NCI-H345 treated with DMSO at 0.1 percent for 48 hours (cell line): ENCODE results near the gene CSF3R.
"Not testable (repeated sequence)": the region's sequence is repeated elsewhere in the genome, so short reads cannot be mapped to it uniquely, and the experiment has no call there.

Experiments
- DNase-seq: peaks from one replicate; lab custom pipeline; 2025; ENCODE audit not compliant: unreplicated experiment; lab: John Stamatoyannopoulos, UW

CSF3R gene

DNA sequence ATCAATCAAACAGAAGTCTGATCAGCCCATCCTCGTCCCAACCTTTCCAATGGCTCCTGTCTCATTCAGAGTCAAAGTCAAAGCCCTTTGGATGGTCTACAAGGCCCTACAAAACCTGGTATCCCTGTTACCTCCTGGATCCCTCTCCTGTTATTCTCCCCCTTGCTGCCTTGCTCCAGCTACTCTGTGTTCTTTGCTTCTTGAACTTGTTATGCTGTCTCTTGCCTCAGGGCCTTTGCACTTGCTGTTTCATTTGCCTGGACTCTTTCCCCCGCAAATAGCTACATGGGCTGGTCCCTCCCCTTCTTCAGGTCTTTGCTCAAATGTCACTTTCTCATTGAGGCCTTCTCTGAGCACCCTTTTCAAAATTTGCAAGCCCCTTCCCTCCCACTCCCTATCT lies 1.4 kb upstream of the CSF3R start:
- no peak for DNase-seq

DNA sequence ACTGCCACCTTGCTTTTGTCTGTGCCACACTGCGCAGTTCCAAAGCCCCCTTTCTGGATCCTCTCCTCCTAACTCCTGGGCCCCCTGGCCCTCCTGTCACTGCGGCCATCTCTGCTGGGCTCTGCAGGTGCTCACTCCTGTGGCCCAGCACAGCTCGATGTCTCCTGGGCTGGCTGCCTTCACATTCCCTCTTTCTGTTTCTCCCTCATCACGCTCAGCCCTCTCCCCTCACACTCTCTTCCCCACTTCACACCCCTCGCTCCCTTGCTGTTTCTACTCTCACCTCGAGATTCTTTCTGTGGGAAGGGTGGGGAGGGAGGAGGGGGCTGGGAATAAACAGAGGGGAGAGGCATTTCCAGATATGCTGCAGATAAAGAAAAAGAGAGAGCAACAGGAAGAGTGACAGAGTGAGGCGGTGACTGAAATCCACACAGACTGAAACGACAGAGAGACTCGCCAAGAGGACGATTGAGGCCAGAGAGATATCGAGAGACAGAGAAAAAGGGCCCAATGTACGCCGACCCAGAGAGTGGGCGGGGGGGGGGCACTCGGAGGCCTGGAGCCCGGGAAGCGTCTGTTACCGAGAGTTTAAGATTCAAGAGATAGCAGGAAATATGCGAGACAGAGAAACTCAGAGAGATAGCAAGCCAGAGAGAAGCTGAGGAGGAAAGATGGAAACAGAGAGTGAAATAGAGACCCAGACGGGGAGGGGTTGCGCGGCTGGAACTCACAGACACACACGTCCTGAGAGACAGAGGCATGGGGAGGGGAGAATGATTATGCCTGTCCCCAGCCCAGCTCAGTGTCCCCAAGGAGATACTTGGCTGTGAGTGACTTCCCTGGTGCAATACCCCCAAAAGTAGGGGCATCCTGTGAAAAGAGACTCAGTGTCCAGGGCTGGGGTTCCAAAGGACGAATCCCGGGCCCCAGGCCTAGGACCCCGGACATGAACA lies 666 bp downstream of the CSF3R start:
- DNase-seq: no peak

DNA sequence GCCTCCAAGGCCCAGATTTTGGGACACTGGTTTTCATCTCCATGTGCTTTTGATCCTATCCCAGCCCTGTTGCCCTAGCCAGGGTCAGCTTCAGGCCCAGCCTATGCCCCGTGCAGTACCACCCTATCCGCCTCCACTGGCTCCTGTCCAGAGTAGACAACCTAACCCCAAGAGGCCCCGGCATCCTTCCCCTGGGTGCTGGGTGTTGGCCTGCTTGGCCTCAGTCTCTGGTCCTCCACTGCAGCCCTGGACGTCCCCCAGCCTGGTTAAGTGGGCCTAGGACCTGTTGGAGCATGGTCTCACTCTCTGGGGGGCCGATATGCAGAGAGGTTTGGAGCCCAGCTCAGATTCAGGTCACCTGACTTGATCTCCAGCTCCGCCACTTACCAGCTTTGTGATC lies 1.6 kb downstream of the CSF3R start:
- DNase-seq: no peak

DNA sequence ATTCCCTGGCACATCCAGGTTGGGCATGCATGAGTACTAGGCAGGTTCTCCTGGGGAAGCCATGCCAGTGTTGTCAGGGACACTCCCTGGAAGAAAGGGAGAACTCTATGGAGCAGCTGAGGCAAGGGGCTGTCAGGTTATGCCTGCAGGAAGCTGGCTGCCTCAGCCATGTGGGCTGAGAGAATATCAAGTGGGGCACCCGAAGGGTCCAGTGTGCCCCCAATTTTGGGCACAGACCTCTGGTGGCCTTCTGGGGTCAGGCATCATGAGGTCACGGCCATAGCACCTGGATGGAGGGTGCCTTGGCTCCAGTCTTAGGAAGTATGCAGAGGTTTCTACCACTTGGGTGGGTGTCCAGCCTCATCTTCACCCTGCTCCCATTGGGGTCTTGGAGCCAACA lies 2.6 kb downstream of the CSF3R start:
- DNase-seq: no peak

DNA sequence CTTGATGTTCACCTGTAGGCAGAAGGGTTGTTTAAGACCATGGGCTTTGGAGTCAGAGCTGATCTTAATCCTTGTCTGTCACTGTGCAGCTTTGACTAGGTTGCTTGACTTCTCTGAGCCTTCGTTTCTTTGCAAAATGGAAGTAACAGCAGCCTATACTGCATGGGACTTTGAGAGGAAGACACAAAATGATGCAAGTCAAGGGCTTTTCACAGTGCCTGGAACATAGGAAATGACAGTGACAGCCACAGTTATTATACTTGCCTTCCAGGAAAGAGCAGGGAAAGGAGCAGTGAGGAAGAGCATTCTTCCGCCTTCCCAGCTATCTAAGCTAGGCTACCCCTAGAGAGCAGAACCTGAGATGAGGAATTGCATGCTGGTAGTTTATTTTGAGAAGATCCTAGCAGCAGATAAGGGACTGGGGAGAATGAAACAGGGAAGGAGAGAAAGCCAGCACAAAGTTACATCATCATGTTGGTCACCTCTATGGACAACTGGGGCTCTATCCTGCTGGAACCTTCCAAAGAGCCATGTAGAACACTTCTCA lies 3.1 kb downstream of the CSF3R start:
- no peak for DNase-seq

DNA sequence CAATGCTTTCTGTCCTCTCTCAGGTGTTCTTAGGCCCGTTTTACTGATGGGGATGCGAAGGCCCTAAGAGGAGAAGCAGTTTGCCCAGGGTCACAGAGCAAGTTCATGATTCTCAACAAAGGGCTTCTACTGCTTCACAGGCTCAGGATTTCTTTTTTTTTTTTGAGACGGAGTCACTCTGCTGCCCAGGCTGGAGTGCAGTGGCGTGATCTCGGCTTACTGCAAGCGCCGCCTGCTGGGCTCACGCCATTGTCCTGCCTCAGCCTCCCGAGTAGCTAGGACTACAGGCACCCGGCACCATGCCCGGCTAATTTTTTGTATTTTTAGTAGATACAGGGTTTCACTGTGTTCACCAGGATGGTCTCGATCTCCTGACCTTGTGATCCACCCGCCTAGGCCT lies 5.1 kb downstream of the CSF3R start:
- DNase-seq: not testable (repeated sequence)

DNA sequence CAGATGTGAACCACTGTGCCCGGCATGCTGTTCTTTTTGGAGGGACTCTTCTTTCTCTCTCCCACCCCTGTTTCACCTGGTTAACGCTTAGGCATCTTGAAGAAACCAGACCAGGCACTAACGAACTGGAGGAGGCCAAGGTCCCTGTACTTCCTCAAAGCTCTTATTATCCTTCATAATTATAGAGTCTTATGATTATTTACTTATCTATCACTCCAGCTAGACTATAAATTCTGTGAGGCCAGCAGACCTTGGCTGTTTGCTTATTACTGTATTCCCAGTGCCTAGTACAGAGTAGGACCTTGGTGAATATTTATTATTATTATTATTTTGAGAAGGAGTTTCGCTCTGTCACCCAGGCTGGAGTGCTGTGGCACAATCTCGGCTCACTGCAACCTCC lies 5.8 kb downstream of the CSF3R start:
- no peak for DNase-seq

DNA sequence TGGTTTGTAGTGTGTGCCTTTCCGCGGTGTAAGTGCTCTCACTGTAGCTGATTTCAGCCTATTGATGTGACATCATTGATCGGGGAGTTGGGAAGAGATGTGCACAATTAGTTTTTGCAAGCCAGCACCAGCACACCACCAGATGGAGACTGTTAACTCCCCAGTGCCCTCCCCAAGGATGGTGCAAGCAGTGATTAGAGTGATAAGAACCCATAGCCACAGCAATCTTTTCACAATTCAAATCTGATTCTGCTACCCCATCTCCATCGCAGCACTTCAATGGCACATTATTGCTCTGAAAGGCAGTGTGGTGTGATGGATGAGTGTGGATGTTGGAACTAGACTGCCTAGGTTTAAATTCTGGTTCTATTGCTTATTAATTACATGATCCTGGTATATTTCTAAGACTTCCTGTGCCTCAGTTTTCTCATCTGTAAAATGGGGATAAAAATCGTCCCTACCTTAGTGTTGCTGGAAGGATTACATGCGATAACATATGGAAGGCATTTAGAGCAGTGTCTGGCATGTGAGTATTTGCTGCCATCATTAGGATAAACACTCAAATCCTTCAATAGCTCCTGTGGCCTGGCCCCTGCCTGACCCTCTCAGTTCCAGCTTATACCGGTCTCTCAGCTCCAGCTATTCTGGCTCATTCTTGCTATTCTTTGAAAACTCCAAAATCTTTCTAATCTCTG lies 6.7 kb downstream of the CSF3R start:
- DNase-seq: no peak

DNA sequence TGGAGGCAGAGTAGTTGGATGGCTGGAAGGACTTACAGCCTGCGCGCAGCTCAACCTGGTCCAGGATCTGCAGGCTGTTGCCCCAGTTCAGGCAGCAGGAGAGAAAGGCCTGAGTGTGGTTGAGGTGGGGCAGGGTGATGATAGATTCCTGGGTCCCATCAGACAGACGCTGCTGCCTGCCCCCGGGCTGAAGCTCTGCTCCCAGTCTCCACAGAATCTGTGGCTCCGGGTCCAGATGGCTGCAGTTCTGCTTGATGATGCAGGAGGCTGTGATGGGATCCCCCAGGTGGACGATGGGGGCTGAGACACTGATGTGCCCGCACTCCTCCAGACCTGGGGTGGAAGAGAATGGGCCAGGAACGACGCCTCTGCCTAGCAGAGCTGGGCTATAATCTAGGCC lies 7.4 kb downstream of the CSF3R start:
- no peak for DNase-seq

DNA sequence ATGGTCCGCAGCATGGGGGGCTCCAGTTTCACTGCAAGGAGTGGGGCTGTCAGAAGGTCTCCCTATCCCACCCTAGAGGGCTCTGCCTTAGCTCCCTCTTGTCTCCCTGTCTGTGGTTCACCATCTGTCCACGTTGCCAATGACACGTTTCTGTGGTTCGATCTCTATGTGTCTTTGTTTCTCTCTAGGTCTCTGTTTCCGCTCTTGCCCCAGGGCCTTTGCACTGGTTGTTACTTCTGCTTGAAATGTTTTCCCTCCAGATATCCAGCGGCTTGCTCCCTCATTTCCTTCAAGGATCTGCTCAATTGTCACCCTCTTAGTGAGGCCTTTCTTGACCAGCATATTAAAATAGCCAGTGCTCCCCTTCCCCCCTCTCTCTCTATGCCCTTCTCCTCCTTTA lies 10.1 kb downstream of the CSF3R start:
- no peak for DNase-seq

DNA sequence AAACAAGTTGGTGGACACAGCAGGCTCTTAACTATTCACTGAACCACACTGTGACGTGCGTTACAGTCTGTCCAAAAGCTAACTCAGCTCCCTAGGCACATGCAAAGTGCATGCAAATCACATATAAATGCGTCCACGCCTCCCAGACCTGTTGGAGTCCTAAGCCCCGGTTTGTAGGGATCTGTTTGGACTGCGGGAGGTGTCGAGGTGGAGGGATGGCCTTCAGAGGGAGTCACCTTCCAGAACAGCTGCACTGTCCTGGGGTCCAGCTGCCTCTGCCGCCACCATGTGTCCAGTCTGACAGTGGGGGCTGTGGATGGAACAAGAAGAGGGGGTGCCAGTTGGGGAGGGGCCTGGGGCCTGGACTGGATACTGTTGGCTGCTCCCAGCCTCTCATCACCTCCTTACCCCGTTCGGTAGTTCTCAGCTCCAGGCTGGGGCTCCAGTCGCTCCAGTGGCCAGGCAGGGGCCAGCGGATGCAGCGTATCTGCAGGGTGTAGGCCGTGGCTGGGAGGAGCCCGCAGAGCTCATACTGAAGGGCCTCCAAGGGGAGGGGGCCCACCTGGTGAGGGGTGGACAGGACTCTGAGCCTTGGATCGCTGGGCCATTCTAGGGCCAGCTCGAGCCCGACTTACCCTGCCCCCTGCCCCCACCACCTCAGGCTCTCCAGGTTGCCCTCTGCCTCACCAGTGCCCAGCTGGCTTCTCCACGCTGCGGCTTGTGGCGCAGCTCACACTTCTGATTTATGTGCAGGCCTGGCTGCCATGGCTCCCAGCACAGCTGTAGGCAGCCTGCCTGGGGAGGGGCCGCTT lies 10.7 kb downstream of the CSF3R start:
- no peak for DNase-seq

DNA sequence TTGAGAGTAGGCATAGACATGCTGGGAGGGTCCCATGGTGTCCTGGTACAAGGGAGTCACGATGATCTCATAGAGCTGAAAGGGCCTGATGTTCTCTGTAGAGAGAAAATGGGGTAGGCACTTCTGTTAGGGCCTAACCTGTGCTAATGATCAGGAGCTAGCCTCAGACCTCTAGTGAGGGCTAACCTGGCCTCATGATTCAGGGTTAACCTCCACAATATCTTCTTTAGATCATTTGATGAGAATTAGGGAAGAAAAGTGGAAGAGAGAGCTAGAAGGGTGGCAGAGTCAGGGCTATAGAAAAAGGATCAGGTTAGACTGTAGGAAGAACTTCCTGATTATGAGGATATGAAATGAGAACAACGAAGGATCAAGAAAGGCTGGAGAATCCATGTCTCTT lies 13.6 kb downstream of the CSF3R start:
- DNase-seq: no peak

DNA sequence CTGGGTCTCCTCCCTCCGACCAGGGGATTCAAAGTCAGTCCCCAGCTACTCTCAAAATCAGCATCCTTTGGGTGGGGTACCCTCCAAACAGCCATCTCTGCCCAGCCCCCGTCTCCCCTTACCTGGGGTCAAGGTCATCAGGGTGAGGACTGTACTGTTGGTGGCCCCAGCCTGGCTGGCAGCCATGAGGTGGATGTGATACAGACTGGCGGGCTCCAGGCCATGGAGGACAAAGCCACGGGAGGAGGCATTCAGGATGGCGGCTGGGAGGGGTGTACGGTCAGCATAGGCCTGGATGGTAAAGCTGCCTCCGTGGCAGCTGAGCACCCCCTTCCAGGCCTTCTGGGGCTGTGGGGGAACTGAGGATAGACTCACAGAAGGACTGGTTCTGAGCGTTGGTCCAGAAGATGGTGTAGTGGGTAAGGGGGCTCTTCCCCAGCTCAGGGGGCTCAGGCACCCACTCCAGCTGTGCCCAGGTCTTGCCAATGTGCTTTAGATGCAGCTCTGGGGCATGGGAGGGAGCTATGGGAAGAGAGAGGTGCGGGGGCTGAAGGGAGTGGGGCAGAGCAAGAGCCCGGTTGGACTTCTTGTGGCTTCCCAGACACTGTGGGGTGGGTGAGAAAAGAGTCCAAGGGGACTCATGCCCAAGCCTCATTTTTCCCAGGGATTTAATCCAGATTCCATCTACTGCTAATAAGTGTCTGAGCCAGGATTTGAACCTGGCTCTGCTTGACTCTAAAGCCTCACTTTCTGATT lies 14.8 kb downstream of the CSF3R start:
- no peak for DNase-seq

DNA sequence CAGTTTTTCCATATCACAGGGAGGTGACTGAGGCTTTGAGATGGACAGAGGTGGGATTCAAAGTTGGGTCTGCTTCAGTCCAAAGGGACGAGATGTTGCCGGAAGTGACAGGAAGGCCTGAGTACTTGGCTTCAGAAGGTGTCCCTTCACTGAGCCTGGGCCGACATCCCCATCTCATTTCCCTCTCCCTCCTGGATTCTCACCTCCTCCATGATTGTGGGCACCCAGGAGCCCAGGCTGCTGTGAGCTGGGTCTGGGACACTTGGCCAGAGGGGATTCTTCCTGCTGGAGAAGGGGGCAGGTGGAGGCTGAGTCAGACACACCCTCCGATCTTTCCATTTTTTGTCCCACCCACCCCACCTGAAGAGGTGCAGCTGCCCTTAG lies 15.7 kb downstream of the CSF3R start:
- DNase-seq: no peak

DNA sequence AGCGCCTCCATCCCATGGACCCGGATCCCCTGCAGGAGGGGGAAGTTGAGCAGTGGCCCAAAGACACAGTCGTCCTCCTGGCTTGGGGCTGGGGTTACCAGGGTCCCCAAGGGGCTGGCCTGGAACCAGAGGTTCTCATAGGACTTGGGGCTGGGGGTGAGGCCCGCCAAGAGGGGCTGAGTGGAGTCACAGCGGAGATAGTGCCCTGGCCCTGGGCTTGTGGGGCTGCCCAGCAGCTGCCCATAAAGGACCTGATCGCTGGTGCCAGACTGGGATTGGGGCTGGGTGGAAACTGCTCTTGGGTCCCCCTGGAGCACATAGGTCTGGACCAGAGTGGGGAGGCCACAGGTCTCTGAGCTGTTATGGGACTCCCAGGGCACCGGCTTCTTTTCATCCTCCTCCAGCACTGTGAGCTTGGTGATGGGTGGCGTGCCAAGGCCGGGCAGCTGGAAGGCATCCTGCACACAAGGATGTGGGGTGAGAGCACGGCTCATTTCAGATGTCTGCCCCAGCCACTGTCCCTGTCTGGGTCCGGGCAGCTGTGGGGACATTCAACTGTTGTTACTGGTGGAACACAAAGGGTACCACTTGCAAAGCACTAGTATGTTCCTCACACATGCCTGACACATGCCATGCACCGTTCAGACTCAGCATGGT lies 16.2 kb downstream of the CSF3R start:
- no peak for DNase-seq

DNA sequence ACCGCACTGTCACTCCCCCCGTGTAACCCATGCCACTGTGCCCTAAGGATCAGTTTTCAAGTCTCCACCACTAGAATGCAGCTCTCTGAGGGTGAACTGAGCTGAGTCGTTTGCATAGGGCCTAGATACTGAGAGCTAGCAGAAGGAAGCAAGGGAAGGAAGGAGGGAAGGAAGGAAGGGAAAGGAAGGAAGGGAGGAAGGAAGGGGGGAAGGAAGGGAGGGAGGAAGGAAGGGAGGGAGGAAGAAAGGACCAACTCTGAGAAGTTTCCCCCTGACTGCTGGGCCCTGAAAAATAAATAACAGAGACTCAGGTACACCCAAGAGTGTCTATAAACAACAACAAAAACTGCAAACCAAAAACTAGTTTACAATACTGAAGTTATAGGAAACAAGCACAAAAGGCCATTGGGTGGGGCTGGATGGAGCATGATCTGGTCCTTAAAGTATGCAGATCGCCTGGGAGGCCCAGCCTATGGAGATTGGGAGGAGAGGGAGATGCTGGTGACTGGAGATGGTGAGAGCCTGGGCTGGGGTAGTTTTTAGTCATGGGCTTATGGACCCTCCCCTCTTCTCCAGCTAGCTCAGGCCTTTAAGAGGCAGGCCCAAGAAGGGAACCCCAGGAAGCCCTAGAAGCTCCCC lies 16.9 kb downstream of the CSF3R start:
- no peak for DNase-seq

DNA sequence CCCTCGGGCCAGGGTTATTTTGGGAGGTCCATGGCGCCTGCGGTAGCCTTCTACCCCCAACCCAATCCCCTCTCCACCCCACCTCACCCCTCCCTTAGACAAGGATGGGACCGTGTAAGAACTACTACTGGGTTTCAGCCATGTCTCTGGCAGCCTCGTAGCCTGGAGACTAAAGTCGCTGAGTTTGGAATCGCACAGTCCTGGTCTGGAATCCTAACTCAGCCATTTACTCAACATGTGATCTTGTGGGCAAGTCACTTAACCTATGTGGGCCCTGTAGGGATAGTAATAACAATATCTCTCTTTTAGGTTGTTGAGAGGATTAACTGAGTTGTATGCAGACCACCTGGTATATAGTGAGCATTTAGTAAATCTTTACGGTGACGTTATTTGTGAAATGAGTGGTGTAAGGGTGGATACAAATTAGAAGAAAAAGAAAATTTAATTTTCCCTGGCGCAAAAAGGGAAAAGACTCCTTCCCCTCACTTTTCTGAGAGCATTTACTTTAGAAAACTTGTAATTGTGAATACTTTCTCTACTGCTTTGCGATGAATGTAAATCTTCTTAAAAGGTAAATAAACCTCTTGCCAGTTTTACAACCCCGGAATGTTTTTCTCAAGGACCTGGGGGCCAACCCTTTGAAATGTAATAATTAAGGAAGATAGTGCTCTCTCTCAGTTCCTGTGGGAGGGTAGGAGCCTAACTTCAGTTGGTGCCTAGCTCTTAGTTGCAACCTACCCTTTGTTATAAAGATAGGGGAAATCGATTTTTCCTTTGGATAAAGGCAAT lies 17.9 kb downstream of the CSF3R start:
- peak; percentile 76 for DNase-seq

DNA sequence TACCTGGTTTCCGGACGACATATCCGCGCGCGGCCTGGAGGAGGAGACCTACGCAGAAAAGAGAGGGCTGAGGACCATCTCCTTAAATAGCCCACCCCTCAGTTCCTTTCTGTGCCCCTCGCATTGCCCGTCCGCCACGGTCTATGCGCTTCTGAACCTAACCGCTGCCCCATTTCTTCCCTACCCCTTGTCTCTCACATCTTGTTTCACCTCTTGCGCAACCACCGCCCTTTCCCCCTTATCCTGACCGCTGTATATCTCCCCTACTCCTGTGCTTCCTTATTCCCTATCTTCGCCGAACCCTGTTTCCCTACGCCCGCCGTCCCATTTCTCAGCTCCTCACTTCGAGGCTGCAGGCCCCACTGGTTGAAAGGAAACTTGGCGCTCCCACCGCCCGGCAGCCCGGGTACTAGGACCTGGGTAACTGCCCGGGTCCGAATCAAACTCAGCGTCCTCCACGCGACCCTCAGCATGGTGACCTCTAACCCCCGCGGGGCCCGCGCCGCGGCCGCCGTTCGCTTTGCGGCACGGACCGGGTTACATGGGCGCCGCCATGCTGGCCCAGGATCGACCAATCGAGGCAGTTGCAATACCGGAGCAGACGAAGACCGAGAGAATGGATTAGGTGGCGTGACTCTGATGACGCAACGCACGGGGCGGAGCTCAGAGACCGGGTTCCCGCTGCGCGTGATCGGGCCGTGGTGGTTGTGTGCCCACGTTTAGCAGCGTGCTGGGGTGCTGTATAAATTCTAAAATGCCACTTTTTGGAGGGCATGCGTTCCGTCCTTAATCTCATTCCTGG lies 18.7 kb downstream of the CSF3R start, which contains the start of gene MRPS15:
Gene MRPS15, minus strand, starts transcription at position 582 of the 802 bp plus-strand sequence. Its CDS starts 109 bp downstream, at position 473.
- peak; percentile 92 for DNase-seq
